SK-N-SH (cell line): ENCODE results near the gene MAPT. TPM values are rescaled to one million over a fixed set of nuclear protein-coding genes. Genes with fewer than 3 reads are reported as not detected.

Experiments used
- CTCF ChIA-PET: fragments of 300-600, 350-600 bp; formaldehyde crosslinking; extraction: SDS; loops from one replicate; lab custom pipeline; 2021; lab: Yijun Ruan, JAX
- POLR2A ChIA-PET: fragments of 350-600 bp; sonication (Branson Sonifier 250); formaldehyde crosslinking; extraction: SDS; loops from one replicate; lab custom pipeline; 2020; ENCODE audit warnings: antibody characterized with exemption, inconsistent platforms; lab: Yijun Ruan, JAX
- DNase-seq: peaks from one replicate; pipeline ENCODE4 v3.0.0; 2012
- H2AFZ ChIP-seq: fragments of 200-600 bp; sonication (generic); 2 replicates; pipeline ENCODE4 v1.8.1; 2016; ENCODE audit warnings: antibody characterized with exemption, mild to moderate bottlenecking, low read depth
- H3F3A ChIP-seq: fragments of 200-600 bp; sonication (generic); replicated peaks from 2 replicates; pipeline ENCODE3; 2016; ENCODE audit warnings: antibody characterized with exemption, mild to moderate bottlenecking; ENCODE audit not compliant: insufficient read depth
- H3K27ac ChIP-seq, 2 experiments: fragments of 200-500 bp in 1 of 2; fragments of 200-600 bp in 1 of 2; sonication (Bioruptor generic) in 1 of 2; sonication (generic), shearing (Covaris generic) in 1 of 2; 2 replicates each; pipeline versions ENCODE4 v1.5.1 to v1.6.1; 2014 to 2016; ENCODE audit warnings: low read depth in 2 of 2, inconsistent platforms in 1 of 2, low read length in 1 of 2, mild to moderate bottlenecking in 1 of 2, mixed read lengths in 1 of 2
- H3K27me3 ChIP-seq: fragments of 200-600 bp; sonication (generic), shearing (Covaris generic); 2 replicates; pipeline ENCODE4 v1.6.1; 2016; ENCODE audit warnings: mixed run types; ENCODE audit not compliant: insufficient read depth
- H3K36me3 ChIP-seq, 2 experiments: fragments of 200-500 bp in 1 of 2; fragments of 200-600 bp in 1 of 2; sonication (Bioruptor generic) in 1 of 2; sonication (generic) in 1 of 2; replicated peaks in 1 of 2; 2 replicates each; pipeline versions ENCODE3 to v1.5.1; 2014 to 2016; ENCODE audit warnings: low read length in 1 of 2, mild to moderate bottlenecking in 1 of 2; ENCODE audit not compliant: insufficient read depth in 2 of 2, control insufficient read depth in 1 of 2
- H3K4me1 ChIP-seq, 2 experiments: fragments of 200-500 bp in 1 of 2; fragments of 200-600 bp in 1 of 2; sonication (Bioruptor generic) in 1 of 2; sonication (generic), shearing (Covaris generic) in 1 of 2; 2 replicates each; pipeline versions ENCODE4 v1.5.1 to v1.6.1; 2014 to 2016; ENCODE audit warnings: low read depth in 1 of 2, low read length in 1 of 2, mixed run types in 1 of 2; ENCODE audit not compliant: insufficient read depth in 2 of 2, control insufficient read depth in 1 of 2
- H3K4me2 ChIP-seq: fragments of 200-600 bp; sonication (generic), shearing (Covaris generic); 2 replicates; pipeline ENCODE4 v1.6.1; 2017; ENCODE audit warnings: mixed run types
- H3K4me3 ChIP-seq, 2 experiments: fragments of 200-500 bp in 1 of 2; fragments of 200-600 bp in 1 of 2; sonication (Bioruptor generic) in 1 of 2; sonication (generic), shearing (Covaris generic) in 1 of 2; 2 replicates each; pipeline versions ENCODE4 v1.5.1 to v1.8.1; 2014 to 2016; ENCODE audit warnings: low read depth in 2 of 2, inconsistent platforms in 1 of 2, low read length in 1 of 2, mild to moderate bottlenecking in 1 of 2, mixed read lengths in 1 of 2, moderate library complexity in 1 of 2
- H3K79me2 ChIP-seq: fragments of 200-600 bp; sonication (generic); 2 replicates; pipeline ENCODE4 v1.8.1; 2017; ENCODE audit warnings: mild to moderate bottlenecking; ENCODE audit not compliant: insufficient read depth
- H3K9ac ChIP-seq: fragments of 200-600 bp; sonication (generic); 2 replicates; pipeline ENCODE4 v1.6.1; 2017; ENCODE audit warnings: mixed run types
- H3K9me2 ChIP-seq: fragments of 200-600 bp; sonication (generic); 2 replicates; pipeline ENCODE4 v1.6.1; 2017; ENCODE audit warnings: mixed run types
- H3K9me3 ChIP-seq: fragments of 200-600 bp; sonication (generic); 2 replicates; pipeline ENCODE4 v1.6.1; 2017; ENCODE audit warnings: mixed run types, mild to moderate bottlenecking, moderate library complexity
- H4K20me1 ChIP-seq: fragments of 200-600 bp; sonication (generic); 2 replicates; pipeline ENCODE4 v1.6.1; 2017; ENCODE audit warnings: mild to moderate bottlenecking, mixed run types; ENCODE audit not compliant: insufficient read depth
- CHD2 ChIP-seq: fragments of 150-350 bp; IDR thresholded peaks from 2 replicates; pipeline ENCODE4 v1.6.1; 2018; ENCODE audit warnings: low read length; ENCODE audit not compliant: partially characterized antibody
- FOSL2 ChIP-seq: IDR thresholded peaks from 2 replicates; pipeline ENCODE4 v1.4.0; 2012; ENCODE audit warnings: low read depth, mild to moderate bottlenecking, moderate library complexity, borderline replicate concordance
- FOXJ3 ChIP-seq: sonication (generic); formaldehyde crosslinking; IDR thresholded peaks from 2 replicates; pipeline ENCODE4 v1.5.1; 2020; ENCODE audit warnings: mild to moderate bottlenecking, missing genetic modification reagents
- GABPA ChIP-seq: IDR thresholded peaks from 2 replicates; pipeline ENCODE4 v1.4.0; 2012; ENCODE audit warnings: low read depth, mild to moderate bottlenecking
- GATA2 ChIP-seq: sonication (generic); formaldehyde crosslinking; IDR thresholded peaks from 2 replicates; pipeline ENCODE4 v1.5.0; 2020; ENCODE audit warnings: mild to moderate bottlenecking, missing genetic modification reagents
- JUND ChIP-seq: IDR thresholded peaks from 2 replicates; pipeline ENCODE4 v1.4.0; 2012
- MEF2A ChIP-seq: IDR thresholded peaks from 2 replicates; pipeline ENCODE4 v1.4.0; 2012; ENCODE audit warnings: low read depth, borderline replicate concordance
- MXI1 ChIP-seq: IDR thresholded peaks from 2 replicates; pipeline ENCODE4 v1.6.1; 2012; ENCODE audit warnings: mild to moderate bottlenecking, low read depth, low read length, improper control_type of control experiment
- NFIC ChIP-seq: IDR thresholded peaks from 2 replicates; pipeline ENCODE4 v1.4.0; 2012; ENCODE audit warnings: borderline replicate concordance
- RAD21 ChIP-seq: IDR thresholded peaks from 2 replicates; pipeline ENCODE4 v1.6.1; 2012; ENCODE audit warnings: mild to moderate bottlenecking, low read length
- SMC3 ChIP-seq: IDR thresholded peaks from 2 replicates; pipeline ENCODE4 v1.6.1; 2012; ENCODE audit warnings: low read depth, low read length, improper control_type of control experiment
- TAF1 ChIP-seq: IDR thresholded peaks from 2 replicates; pipeline ENCODE4 v1.6.1; 2012; ENCODE audit warnings: low read depth, mild to moderate bottlenecking, low read length, moderate library complexity, borderline replicate concordance
- TEAD4 ChIP-seq: IDR thresholded peaks from 2 replicates; pipeline ENCODE4 v1.4.0; 2012; ENCODE audit warnings: mild to moderate bottlenecking, borderline replicate concordance; ENCODE audit not compliant: insufficient read depth
- WGBS: methylation state at CpG from one replicate; pipeline ENCODE4 v1.1.6; 2017; ENCODE audit warnings: low lambda C conversion rate; 5-methylcytosine and 5-hydroxymethylcytosine counted together
- polyA plus RNA-seq, 3 experiments: library from polyadenylated mRNA; depleted of rRNA; stranded (reverse); fragments of >200 nt; gene quantifications; 2 replicates each; pipeline ENCODE4 v1.2.3, GENCODE V29; 2012
- TF ChIP-seq, protein P1 (sequence below): fragments of 200-600 bp; sonication (generic); IDR thresholded peaks from 2 replicates; pipeline ENCODE4 v1.6.1; 2017; ENCODE audit warnings: antibody characterized with exemption, mild to moderate bottlenecking, moderate library complexity
- TF ChIP-seq, protein P2 (sequence below): fragments of 150-350 bp; IDR thresholded peaks from 2 replicates; pipeline ENCODE4 v1.6.1; 2017; ENCODE audit warnings: antibody characterized with exemption, low read length, low read depth, borderline replicate concordance
- TF ChIP-seq, protein P3 (sequence below): IDR thresholded peaks from 2 replicates; pipeline ENCODE4 v1.6.1; 2012; ENCODE audit warnings: mild to moderate bottlenecking, low read depth, low read length, moderate library complexity
- TF ChIP-seq, protein P4 (sequence below): IDR thresholded peaks from 2 replicates; pipeline ENCODE4 v1.4.0; 2012; ENCODE audit warnings: low read depth, borderline replicate concordance

The MAPT gene
- polyA plus RNA-seq, 1 of the 3 experiments (the other 2 are of a cell fraction) = 0.74 TPM

DNA sequence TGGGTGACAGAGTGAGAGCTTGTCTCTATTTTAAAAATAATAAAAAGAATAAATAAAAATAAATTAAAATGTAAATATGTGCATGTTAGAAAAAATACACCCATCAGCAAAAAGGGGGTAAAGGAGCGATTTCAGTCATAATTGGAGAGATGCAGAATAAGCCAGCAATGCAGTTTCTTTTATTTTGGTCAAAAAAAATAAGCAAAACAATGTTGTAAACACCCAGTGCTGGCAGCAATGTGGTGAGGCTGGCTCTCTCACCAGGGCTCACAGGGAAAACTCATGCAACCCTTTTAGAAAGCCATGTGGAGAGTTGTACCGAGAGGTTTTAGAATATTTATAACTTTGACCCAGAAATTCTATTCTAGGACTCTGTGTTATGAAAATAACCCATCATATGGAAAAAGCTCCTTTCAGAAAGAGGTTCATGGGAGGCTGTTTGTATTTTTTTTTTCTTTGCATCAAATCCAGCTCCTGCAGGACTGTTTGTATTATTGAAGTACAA is 113.2 kb downstream of the MAPT start:
- no peak for TF ChIP-seq MEF2A
- no peak for TF ChIP-seq CHD2
- no peak for TF ChIP-seq FOSL2
- no peak for TF ChIP-seq RAD21
- TF ChIP-seq SMC3 = no peak
- TF ChIP-seq, protein P1, sequence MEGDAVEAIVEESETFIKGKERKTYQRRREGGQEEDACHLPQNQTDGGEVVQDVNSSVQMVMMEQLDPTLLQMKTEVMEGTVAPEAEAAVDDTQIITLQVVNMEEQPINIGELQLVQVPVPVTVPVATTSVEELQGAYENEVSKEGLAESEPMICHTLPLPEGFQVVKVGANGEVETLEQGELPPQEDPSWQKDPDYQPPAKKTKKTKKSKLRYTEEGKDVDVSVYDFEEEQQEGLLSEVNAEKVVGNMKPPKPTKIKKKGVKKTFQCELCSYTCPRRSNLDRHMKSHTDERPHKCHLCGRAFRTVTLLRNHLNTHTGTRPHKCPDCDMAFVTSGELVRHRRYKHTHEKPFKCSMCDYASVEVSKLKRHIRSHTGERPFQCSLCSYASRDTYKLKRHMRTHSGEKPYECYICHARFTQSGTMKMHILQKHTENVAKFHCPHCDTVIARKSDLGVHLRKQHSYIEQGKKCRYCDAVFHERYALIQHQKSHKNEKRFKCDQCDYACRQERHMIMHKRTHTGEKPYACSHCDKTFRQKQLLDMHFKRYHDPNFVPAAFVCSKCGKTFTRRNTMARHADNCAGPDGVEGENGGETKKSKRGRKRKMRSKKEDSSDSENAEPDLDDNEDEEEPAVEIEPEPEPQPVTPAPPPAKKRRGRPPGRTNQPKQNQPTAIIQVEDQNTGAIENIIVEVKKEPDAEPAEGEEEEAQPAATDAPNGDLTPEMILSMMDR = no peak
- TF ChIP-seq, protein P2, sequence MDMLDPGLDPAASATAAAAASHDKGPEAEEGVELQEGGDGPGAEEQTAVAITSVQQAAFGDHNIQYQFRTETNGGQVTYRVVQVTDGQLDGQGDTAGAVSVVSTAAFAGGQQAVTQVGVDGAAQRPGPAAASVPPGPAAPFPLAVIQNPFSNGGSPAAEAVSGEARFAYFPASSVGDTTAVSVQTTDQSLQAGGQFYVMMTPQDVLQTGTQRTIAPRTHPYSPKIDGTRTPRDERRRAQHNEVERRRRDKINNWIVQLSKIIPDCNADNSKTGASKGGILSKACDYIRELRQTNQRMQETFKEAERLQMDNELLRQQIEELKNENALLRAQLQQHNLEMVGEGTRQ = no peak
- no peak for TF ChIP-seq GABPA
- TF ChIP-seq GATA2 = no peak
- TF ChIP-seq MXI1 = no peak
- TF ChIP-seq FOXJ3 = no peak
- no peak for TF ChIP-seq TEAD4
- TF ChIP-seq NFIC = no peak
- no peak for TF ChIP-seq JUND
- Histone ChIP-seq H3K27ac (no peak overlapping the region), H2AFZ (no peak overlapping the region), H3F3A (no peaks in the 10 kb centered on the region), H3K9me3 (no peaks in the 10 kb centered on the region), H3K9me2 (no peaks in the 10 kb centered on the region), H3K79me2 (no peaks in the 10 kb centered on the region), H3K4me1 (peaks cover 0 to 9% of the 10 kb centered on the region in 2 experiments; a peak in 1 of 4 replicates), H3K36me3 (no peaks in the 10 kb centered on the region), H3K27me3 (no peaks in the 10 kb centered on the region), H3K9ac (no peak overlapping the region), H4K20me1 (no peaks in the 10 kb centered on the region), H3K4me3 (no peak overlapping the region), H3K4me2 (no peak overlapping the region)
- POLR2A ChIA-PET = no interaction called here
- no peak for DNase-seq
- 85% methylated on average over 2 of the region's 2 CpGs for WGBS
- CTCF ChIA-PET = interaction anchor here (1.3 to 2.6 kb wide), 2 partner anchors 31 to 186 kb away, joined by 3 to 13 read pairs; partner anchors contain the start of gene KANSL1

DNA sequence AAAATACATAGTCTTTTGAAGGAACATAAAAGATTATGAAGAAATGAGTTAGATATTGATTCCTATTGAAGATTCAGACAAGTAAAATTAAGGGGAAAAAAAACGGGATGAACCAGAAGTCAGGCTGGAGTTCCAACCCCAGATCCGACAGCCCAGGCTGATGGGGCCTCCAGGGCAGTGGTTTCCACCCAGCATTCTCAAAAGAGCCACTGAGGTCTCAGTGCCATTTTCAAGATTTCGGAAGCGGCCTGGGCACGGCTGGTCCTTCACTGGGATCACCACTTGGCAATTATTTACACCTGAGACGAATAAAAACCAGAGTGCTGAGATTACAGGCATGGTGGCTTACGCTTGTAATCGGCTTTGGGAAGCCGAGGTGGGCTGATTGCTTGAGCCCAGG is 114.2 kb downstream of the MAPT start:
- Histone ChIP-seq H3K4me3 (no peak overlapping the region), H3K79me2 (no peaks in the 10 kb centered on the region), H3K27me3 (no peaks in the 10 kb centered on the region), H3K4me2 (no peak overlapping the region), H3K36me3 (no peaks in the 10 kb centered on the region), H3K4me1 (peaks cover 0 to 17% of the 10 kb centered on the region in 2 experiments; a peak in 1 of 4 replicates), H2AFZ (no peak overlapping the region), H3K9ac (no peak overlapping the region)
- WGBS = 87% methylated on average over 9 of the region's 9 CpGs
- POLR2A ChIA-PET = no interaction called here
- no peak for TF ChIP-seq TAF1
- no peak for TF ChIP-seq NFIC
- TF ChIP-seq, protein P3, sequence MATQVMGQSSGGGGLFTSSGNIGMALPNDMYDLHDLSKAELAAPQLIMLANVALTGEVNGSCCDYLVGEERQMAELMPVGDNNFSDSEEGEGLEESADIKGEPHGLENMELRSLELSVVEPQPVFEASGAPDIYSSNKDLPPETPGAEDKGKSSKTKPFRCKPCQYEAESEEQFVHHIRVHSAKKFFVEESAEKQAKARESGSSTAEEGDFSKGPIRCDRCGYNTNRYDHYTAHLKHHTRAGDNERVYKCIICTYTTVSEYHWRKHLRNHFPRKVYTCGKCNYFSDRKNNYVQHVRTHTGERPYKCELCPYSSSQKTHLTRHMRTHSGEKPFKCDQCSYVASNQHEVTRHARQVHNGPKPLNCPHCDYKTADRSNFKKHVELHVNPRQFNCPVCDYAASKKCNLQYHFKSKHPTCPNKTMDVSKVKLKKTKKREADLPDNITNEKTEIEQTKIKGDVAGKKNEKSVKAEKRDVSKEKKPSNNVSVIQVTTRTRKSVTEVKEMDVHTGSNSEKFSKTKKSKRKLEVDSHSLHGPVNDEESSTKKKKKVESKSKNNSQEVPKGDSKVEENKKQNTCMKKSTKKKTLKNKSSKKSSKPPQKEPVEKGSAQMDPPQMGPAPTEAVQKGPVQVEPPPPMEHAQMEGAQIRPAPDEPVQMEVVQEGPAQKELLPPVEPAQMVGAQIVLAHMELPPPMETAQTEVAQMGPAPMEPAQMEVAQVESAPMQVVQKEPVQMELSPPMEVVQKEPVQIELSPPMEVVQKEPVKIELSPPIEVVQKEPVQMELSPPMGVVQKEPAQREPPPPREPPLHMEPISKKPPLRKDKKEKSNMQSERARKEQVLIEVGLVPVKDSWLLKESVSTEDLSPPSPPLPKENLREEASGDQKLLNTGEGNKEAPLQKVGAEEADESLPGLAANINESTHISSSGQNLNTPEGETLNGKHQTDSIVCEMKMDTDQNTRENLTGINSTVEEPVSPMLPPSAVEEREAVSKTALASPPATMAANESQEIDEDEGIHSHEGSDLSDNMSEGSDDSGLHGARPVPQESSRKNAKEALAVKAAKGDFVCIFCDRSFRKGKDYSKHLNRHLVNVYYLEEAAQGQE = no peak
- TF ChIP-seq, protein P4, sequence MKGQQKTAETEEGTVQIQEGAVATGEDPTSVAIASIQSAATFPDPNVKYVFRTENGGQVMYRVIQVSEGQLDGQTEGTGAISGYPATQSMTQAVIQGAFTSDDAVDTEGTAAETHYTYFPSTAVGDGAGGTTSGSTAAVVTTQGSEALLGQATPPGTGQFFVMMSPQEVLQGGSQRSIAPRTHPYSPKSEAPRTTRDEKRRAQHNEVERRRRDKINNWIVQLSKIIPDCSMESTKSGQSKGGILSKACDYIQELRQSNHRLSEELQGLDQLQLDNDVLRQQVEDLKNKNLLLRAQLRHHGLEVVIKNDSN = no peak
- no peak for TF ChIP-seq MXI1
- TF ChIP-seq, all 33 proteins: peak for 0
- no peaks in the 10 kb centered on the region for H3K9me2 ChIP-seq
- no peak for DNase-seq
- H4K20me1 ChIP-seq = no peaks in the 10 kb centered on the region
- no peaks in the 10 kb centered on the region for H3K9me3 ChIP-seq
- no peaks in the 10 kb centered on the region for H3F3A ChIP-seq
- no peak overlapping the region for H3K27ac ChIP-seq
- CTCF ChIA-PET = interaction anchor here (1.3 to 2.6 kb wide), 3 partner anchors 30 to 185 kb away, joined by 3 to 13 read pairs (median 3); partner anchors contain the start of gene KANSL1
